Coronary artery (tissue), 2 donors: ENCODE measurements around the gene SGF29.
"Not testable (repeated sequence)": the region's sequence is repeated elsewhere in the genome, so short reads cannot be mapped to it uniquely, and the experiment has no call there.

Source experiments
- DNase-seq: peaks from one replicate; pipeline ENCODE4 v3.0.0-alpha.2; 2017; ENCODE audit warnings: low spot score
- H3K27ac ChIP-seq, 2 donors: fragments of 200-600 bp; sonication (generic); one replicate each; pipeline ENCODE4 v1.5.1; 2016 to 2019
- H3K4me3 ChIP-seq: fragments of 200-600 bp; sonication (generic); 2 replicates; pipeline ENCODE4 v1.5.1; 2016; ENCODE audit warnings: mild to moderate bottlenecking, moderate library complexity
- CTCF ChIP-seq: fragments of 200-600 bp; sonication (generic); IDR thresholded peaks from one replicate; pipeline ENCODE4 v1.5.1; 2019; ENCODE audit warnings: antibody characterized with exemption

SGF29 gene

DNA sequence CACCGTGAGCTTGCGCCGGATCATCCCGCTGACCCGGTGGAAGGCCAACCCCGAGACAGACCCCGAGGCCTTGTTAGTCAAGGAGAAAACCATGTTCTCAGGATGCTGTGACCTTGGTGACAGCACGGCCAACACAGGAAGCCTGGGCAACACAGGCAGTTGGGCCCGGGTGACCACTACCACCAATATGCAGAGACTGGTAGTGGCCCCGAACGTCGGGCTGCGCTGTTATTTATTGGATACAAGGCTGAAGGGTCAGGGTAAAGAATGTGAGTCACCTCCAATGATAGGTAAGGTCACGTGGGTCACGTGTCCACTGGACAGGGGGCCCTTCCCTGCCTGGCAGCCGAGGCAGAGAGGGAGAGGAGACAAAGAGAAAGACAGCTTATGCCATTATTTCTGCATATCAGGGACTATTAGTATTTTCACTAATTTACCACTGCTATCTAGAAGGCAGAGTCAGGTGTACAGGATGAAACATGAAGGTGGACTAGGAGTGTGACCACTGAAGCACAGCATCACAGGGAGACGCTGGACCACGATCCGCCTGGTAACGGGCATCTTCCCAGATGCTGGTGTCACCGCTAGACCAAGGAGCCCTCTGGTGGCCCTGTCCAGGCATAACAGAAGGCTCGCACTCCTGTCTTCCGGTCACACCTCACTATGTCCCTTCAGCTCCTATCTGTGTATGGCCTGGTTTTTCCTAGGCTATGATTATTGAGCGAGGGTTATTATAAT, 61.9 kb downstream of the SGF29 start:
- not testable (repeated sequence) for H3K27ac ChIP-seq, H3K4me3 ChIP-seq
- peak; percentile 38 for TF ChIP-seq CTCF
- peak; percentile 56 for DNase-seq

DNA sequence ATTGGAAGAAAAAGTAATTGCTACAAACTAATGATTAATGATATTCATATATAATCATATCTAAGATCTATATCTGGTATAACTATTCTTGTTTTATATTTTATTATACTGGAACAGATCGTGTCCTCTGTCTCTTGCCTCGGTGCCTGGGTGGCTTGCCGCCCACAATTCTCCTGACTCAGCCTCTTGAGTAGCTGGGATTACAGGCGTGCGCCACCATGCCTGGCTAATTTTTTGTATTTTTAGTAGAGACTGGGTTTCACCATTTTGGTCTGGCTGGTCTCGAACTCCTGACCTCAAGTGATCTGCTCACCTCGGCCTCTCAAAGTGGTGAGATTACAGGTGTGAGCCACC, 62.5 kb downstream of the SGF29 start:
- not testable (repeated sequence) for H3K27ac ChIP-seq, DNase-seq, H3K4me3 ChIP-seq

- no peak overlapping the region for H3K4me3 ChIP-seq
- peak; percentile 24 for DNase-seq
- no peak overlapping the region for H3K27ac ChIP-seq
- no peak for TF ChIP-seq CTCF
Observed at GRCh38 chr16:28616636-28617035, 62.9 kb downstream of the SGF29 start.

DNA sequence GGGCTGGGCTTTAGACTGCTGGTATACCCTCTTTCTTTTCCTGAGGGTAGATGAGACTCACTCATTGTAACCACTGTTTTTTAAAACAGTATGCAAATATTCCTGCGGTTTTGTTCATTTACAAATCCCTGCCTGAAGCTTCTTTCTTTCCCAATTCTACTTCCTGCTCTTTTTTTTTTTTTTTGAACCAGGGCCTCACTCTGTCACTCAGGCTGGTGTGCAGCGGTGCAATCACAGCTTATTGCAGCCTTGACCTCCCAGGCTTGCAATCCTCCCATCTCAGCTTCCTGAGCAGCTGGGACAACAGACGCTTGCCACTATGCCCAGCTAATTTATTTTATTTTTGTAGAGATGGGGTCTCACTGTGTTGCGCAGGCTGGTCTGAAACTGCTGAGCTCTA, 64.2 kb downstream of the SGF29 start:
- H3K4me3 ChIP-seq: no peak overlapping the region
- no peak for TF ChIP-seq CTCF
- no peak overlapping the region for H3K27ac ChIP-seq
- DNase-seq: no peak

DNA sequence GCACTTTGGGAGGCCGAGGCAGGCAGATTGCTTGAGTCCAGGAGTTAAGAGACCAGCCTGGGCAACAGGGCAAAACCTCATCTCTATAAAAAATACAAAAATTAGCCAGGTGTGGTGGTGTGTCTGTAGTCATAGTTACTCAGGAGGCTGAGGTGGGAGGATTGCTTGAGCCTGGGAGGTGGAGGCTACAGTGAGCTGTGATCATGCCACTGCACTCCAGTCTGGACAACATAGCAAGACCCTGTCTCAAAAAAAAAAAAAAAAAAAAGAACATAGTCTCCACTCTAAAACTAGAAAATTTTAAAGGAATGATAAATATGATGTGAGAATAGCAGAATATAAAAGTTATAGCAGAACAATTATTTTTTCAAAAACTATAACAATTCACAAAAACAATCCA, 66.6 kb downstream of the SGF29 start:
- not testable (repeated sequence) for H3K27ac ChIP-seq, H3K4me3 ChIP-seq, DNase-seq

DNA sequence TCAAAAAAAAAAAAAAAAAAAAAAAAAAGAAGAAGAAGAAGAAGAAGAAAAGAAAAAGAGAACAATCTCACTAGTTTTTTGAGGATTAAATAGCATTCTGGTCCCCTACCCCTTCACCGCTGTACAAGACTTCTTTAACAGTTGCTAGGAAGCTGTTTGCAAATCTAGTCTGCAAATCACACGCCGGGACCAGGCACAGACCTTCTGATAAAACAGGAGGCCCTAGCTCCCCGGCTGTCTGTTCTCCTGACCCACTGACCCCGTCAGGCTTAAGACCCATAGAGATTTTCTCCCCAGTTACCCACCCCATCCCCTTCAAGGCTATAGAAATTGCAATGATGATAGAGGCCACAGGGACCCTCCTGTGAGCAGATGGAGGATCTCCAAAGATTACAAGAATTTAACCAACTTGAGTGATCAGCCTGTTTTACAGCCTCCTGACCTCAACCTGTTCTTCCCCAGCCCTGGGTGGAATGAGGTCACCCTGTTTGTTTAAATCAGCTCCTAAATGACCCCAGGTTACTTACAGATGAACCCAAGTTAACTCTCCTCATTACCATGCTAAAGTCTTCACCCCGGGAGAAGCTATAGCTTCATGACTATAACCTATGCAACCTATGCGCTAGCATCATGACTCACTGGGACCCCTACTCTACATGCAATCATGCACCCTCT, 67.9 kb downstream of the SGF29 start:
- Histone ChIP-seq H3K4me3 (no peak overlapping the region), H3K27ac (no peak overlapping the region)
- DNase-seq: no peak
- no peak for TF ChIP-seq CTCF

DNA sequence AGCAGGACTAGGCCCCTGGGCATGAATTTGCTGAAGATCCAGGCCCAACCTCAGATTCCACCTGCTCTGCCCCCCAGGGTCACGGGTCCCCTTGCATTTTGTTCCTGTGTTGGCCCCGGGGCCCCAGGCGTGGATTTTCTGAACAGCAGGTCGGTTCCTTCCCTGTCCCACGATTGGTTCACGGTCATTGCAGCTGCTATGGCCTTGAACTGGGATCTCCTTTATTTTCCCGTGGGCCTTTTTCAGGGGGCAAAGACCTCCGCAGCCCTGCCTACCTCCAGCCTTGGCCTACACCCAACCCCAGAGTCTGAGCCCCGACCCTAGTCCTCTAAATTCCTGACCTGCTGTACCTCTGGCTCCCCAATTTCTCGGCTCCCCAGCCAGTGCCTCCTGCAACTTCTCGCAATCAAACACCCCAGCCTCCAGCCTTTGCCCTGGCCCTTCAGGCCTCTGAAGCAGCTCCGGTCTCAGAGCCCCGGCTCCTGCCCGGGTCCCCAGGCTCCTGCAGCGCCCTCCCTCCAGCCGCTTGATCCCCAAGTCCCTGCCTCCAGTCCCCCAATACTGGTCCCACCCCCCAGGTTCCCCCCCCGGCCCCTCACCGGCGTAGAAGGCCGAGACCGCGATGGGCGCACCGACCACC, 68.9 kb downstream of the SGF29 start:
- H3K27ac ChIP-seq, DNase-seq: not testable (repeated sequence)
- H3K4me3 ChIP-seq: peak overlapping the region; percentile 72

DNA sequence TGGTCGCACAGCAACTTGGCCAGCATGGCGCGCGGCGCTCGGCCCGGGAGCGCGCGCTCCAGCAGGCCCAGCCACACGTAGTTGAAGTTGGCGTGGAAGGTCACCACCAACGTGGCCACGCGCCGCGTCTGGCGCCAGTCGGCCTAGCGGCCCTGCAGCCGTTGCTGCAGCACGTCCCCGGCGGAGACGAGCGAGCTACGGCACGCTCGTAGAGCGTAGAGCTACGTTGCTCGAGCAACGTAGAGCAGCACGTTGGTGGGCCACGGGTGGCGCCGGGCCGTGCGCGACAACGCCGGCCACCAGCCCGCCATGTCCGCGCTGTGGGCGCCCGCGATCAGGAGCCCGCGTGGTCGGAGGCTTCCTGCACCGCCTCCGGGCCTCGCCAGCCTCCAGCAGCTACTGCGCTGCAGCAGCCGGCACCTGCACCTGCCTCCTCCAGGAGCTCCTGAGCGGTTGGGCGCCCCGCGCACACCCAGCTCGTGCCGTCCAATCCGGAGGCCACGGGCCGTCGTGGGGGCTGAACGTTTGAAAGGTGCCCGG, 69.5 kb downstream of the SGF29 start:
- TF ChIP-seq CTCF: no peak
- no peak for DNase-seq
- Histone ChIP-seq H3K4me3 (peak overlapping the region; percentile 72), H3K27ac (no peak overlapping the region)

DNA sequence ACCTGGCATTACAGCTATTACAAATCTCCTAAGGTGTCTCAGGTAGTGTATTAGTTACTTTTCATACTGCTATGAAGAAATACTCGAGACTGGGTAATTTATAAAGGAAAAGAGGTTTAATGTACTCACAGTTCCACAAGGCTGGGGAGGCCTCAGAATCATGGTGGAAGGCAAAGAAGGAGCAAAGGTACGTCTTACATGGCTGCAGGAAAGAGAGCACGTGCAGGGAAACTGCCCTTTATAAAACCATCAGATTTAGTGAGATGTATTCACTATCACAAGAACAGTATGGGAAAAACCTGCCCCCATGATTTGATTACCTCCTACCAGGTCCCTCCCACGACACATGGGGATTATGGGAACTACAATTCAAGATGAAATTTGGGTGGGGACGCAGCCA, 77.2 kb downstream of the SGF29 start:
- DNase-seq, H3K4me3 ChIP-seq, H3K27ac ChIP-seq: not testable (repeated sequence)

- not testable (repeated sequence) for H3K4me3 ChIP-seq, DNase-seq, H3K27ac ChIP-seq
Observed at GRCh38 chr16:28636093-28636823, 82.5 kb downstream of the SGF29 start.

DNA sequence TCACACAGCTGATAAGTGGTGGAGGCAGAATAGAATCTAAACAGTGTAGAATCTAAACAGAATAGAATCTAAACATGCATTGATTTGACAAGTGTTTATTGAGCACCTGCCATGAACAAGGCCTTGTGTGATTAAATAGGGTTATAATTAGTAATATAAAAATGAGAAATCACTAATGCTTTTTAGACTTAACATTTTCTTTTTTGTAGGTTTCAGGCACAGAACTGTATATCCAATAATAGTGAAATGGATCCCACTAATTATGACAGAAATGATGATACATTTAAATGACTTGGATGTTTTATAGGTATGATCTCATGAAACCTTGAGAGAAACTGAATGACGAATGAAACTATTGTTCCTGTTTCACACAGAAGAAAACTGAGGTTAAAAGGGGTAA, 84.0 kb downstream of the SGF29 start, which contains the start of gene NPIPB8:
Gene NPIPB8 (plus strand): TSS at position 301 of the 400 bp plus-strand sequence. CDS start 296 bp downstream, outside the sequence.
- DNase-seq, H3K4me3 ChIP-seq, H3K27ac ChIP-seq: not testable (repeated sequence)

- DNase-seq, H3K4me3 ChIP-seq, H3K27ac ChIP-seq: not testable (repeated sequence)
Observed at GRCh38 chr16:28638359-28638758, 84.6 kb downstream of the SGF29 start.
